HCT116 (cell line): Measurements from ENCODE around the gene PDE7B. TPM values are rescaled to one million over a fixed set of nuclear protein-coding genes. Genes with fewer than 3 reads are reported as not detected.

Experiments
- ATAC-seq: fragments of 200-7000 bp; cut with Tn5 transposase; 2 replicates; pipeline ENCODE4 v1.9.1; 2020; ENCODE audit warnings: mild to moderate bottlenecking, moderate library complexity
- BruUV-seq: library from RNA; stranded (reverse); fragments of 400-500 nt; replicated peaks from 2 replicates; lab custom pipeline; 2021; lab: Mats Ljungman, UMichigan
- CTCF ChIA-PET: fragments of 300-600 bp; sonication (Branson Sonifier 250); formaldehyde crosslinking; loops from one replicate; lab custom pipeline; 2021; ENCODE audit warnings: antibody characterized with exemption; lab: Charles Lee
- POLR2A ChIA-PET: fragments of 300-600, 350-600 bp; sonication (Branson Sonifier 250); formaldehyde crosslinking; loops from one replicate; lab custom pipeline; 2021; ENCODE audit warnings: antibody characterized with exemption; lab: Charles Lee
- RAD21 ChIA-PET, 2 experiments: fragments of 300-600 bp; sonication (Branson Sonifier 250); formaldehyde crosslinking; loops; one replicate each; lab custom pipeline; 2023; ENCODE audit warnings: low total read pairs in 2 of 2; ENCODE audit not compliant: uncharacterized antibody in 2 of 2, unreplicated experiment in 2 of 2, low non-redundant PET in 1 of 2; lab: Charles Lee
- DNase-seq: peaks from one replicate; pipeline ENCODE4 v3.0.0-alpha.2; 2010; ENCODE audit warnings: low read depth, low spot score
- H2AFZ ChIP-seq: fragments of 200-600 bp; shearing (Covaris generic), sonication (generic); 2 replicates; pipeline ENCODE4 v1.6.1; 2017; ENCODE audit warnings: low read depth, mixed run types, mixed read lengths, antibody characterized with exemption, low read length; ENCODE audit not compliant: poor library complexity, severe bottlenecking
- H3K27ac ChIP-seq: 2 replicates; pipeline ENCODE4 v1.5.1; 2012; ENCODE audit warnings: low read depth, low read length
- H3K27me3 ChIP-seq: fragments of 200-600 bp; sonication (generic); 2 replicates; pipeline ENCODE4 v1.6.1; 2016; ENCODE audit warnings: mixed run types, low read length, mixed read lengths; ENCODE audit not compliant: insufficient read depth
- H3K36me3 ChIP-seq, 2 experiments: fragments of 200-500 bp in 1 of 2; fragments of 200-600 bp in 1 of 2; sonication (Bioruptor generic) in 1 of 2; sonication (generic) in 1 of 2; 2 replicates each; pipeline versions ENCODE4 v1.5.1 to v1.6.1; 2014 to 2016; ENCODE audit warnings: low read length in 2 of 2, inconsistent platforms in 1 of 2, mixed read lengths in 1 of 2, mixed run types in 1 of 2; ENCODE audit not compliant: insufficient read depth in 2 of 2, control insufficient read depth in 1 of 2
- H3K4me1 ChIP-seq, 2 experiments: fragments of 200-600 bp in 1 of 2; sonication (generic) in 1 of 2; 2 replicates each; pipeline versions ENCODE4 v1.5.1 to v1.6.1; 2012 to 2017; ENCODE audit warnings: low read length in 2 of 2, inconsistent platforms in 1 of 2, mild to moderate bottlenecking in 1 of 2, mixed read lengths in 1 of 2, mixed run types in 1 of 2, moderate library complexity in 1 of 2; ENCODE audit not compliant: insufficient read depth in 2 of 2, control insufficient read depth in 1 of 2
- H3K4me2 ChIP-seq: fragments of 200-600 bp; sonication (generic); 2 replicates; pipeline ENCODE4 v1.6.1; 2017; ENCODE audit warnings: mixed run types, low read length, mixed read lengths
- H3K4me3 ChIP-seq, 2 experiments: fragments of 200-600 bp in 1 of 2; sonication (generic) in 1 of 2; replicated peaks in 1 of 2; 2 replicates each; pipeline ENCODE4 v1.5.1; 2011 to 2016; ENCODE audit warnings: low read length in 2 of 2, control low read depth in 1 of 2, low read depth in 1 of 2, mild to moderate bottlenecking in 1 of 2, mixed read lengths in 1 of 2, mixed run types in 1 of 2
- H3K79me2 ChIP-seq: fragments of 200-600 bp; sonication (generic); 2 replicates; pipeline ENCODE4 v1.6.1; 2017; ENCODE audit warnings: mild to moderate bottlenecking, mixed run types, low read length, moderate library complexity, mixed read lengths; ENCODE audit not compliant: insufficient read depth
- H3K9ac ChIP-seq: fragments of 200-600 bp; sonication (generic); 2 replicates; pipeline ENCODE4 v1.6.1; 2016; ENCODE audit warnings: low read length, mixed read lengths
- H3K9me2 ChIP-seq: fragments of 200-600 bp; sonication (generic), shearing (Covaris generic); 2 replicates; pipeline ENCODE4 v1.6.1; 2017; ENCODE audit warnings: mixed run types, mild to moderate bottlenecking, moderate library complexity; ENCODE audit not compliant: insufficient read depth
- H3K9me3 ChIP-seq, 2 experiments: fragments of 200-500 bp in 1 of 2; fragments of 200-600 bp in 1 of 2; sonication (Bioruptor generic) in 1 of 2; sonication (generic) in 1 of 2; 2 replicates each; pipeline ENCODE4 v1.6.1; 2014 to 2017; ENCODE audit warnings: low read length in 2 of 2, mixed read lengths in 2 of 2, inconsistent platforms in 1 of 2, low read depth in 1 of 2, mild to moderate bottlenecking in 1 of 2, mixed run types in 1 of 2, moderate library complexity in 1 of 2; ENCODE audit not compliant: control insufficient read depth in 1 of 2, insufficient read depth in 1 of 2
- H4K20me1 ChIP-seq: fragments of 200-600 bp; sonication (generic), shearing (Covaris generic); 2 replicates; pipeline ENCODE4 v1.6.1; 2017; ENCODE audit warnings: mixed run types, mild to moderate bottlenecking, moderate library complexity; ENCODE audit not compliant: insufficient read depth
- ATF3 ChIP-seq: IDR thresholded peaks from 2 replicates; pipeline ENCODE4 v1.6.1; 2012
- CBX3 ChIP-seq: IDR thresholded peaks from 2 replicates; pipeline ENCODE4 v1.6.1; 2012; ENCODE audit warnings: low read depth
- EGR1 ChIP-seq: IDR thresholded peaks from 2 replicates; pipeline ENCODE4 v1.6.1; 2012; ENCODE audit warnings: low read depth
- FOSL1 ChIP-seq: IDR thresholded peaks from 2 replicates; pipeline ENCODE4 v1.6.1; 2012; ENCODE audit warnings: low read depth
- JUND ChIP-seq: IDR thresholded peaks from 2 replicates; pipeline ENCODE4 v1.6.1; 2012
- MAX ChIP-seq: IDR thresholded peaks from 2 replicates; pipeline ENCODE4 v1.6.1; 2012
- RAD21 ChIP-seq: IDR thresholded peaks from 2 replicates; pipeline ENCODE4 v1.6.1; 2012; ENCODE audit warnings: low read depth, mild to moderate bottlenecking
- REST ChIP-seq: IDR thresholded peaks from 2 replicates; pipeline ENCODE4 v1.6.1; 2012; ENCODE audit warnings: low read depth
- SIN3A ChIP-seq: IDR thresholded peaks from 2 replicates; pipeline ENCODE4 v1.6.1; 2012; ENCODE audit warnings: low read depth
- TCF7L2 ChIP-seq: IDR thresholded peaks from 2 replicates; pipeline ENCODE4 v1.7.0; 2011; ENCODE audit warnings: borderline replicate concordance, inconsistent platforms; ENCODE audit not compliant: insufficient read depth, insufficient read length; ENCODE audit errors: extremely low read depth
- intact Hi-C: fragments of 100-400 bp; cut with micrococcal nuclease; formaldehyde crosslinking; loops from 2 replicates; pipeline ENCODE4 v1.10.0; 2022
- total RNA-seq: library from RNA; stranded (reverse); gene quantifications from one replicate; pipeline ENCODE4 v1.2.1, GENCODE V29; 2021; ENCODE audit not compliant: unreplicated experiment

PDE7B gene
- total RNA-seq, 1 experiment from 2014 or later: 0.61 TPM

GRCh38 chr6:135839121-135839520 is 12.4 kb upstream of the PDE7B start:
- Histone ChIP-seq H3K27me3 (no peaks in the 10 kb centered on the region; the same call in 1 of the 2 replicates), H4K20me1 (no peaks in the 10 kb centered on the region), H3K4me1 (no peaks in the 10 kb centered on the region), H3K4me3 (no peak overlapping the region), H3K79me2 (no peaks in the 10 kb centered on the region), H3K9me2 (no peaks in the 10 kb centered on the region), H3K27ac (no peak overlapping the region), H3K9ac (no peak overlapping the region), H2AFZ (no peak overlapping the region), H3K9me3 (no peaks in the 10 kb centered on the region), H3K4me2 (no peak overlapping the region), H3K36me3 (no peaks in the 10 kb centered on the region)
- POLR2A ChIA-PET: no interaction called here
- DNase-seq: no peak
- ATAC-seq: no peak
- no TSS peak for BruUV-seq
- RAD21 ChIA-PET: no interaction called here
- intact Hi-C loops: no loop called here
- CTCF ChIA-PET: no interaction called here
- TF ChIP-seq ATF3: no peak
- no peak for TF ChIP-seq MAX
- TF ChIP-seq RAD21: no peak
- TF ChIP-seq EGR1: no peak
- no peak for TF ChIP-seq JUND
- TF ChIP-seq CBX3: no peak
- no peak for TF ChIP-seq FOSL1
- TF ChIP-seq SIN3A: no peak
- TF ChIP-seq TCF7L2: no peak
- no peak for TF ChIP-seq REST
